ENCODE measurements around the gene GRIN2C.

GRIN2C gene

DNA sequence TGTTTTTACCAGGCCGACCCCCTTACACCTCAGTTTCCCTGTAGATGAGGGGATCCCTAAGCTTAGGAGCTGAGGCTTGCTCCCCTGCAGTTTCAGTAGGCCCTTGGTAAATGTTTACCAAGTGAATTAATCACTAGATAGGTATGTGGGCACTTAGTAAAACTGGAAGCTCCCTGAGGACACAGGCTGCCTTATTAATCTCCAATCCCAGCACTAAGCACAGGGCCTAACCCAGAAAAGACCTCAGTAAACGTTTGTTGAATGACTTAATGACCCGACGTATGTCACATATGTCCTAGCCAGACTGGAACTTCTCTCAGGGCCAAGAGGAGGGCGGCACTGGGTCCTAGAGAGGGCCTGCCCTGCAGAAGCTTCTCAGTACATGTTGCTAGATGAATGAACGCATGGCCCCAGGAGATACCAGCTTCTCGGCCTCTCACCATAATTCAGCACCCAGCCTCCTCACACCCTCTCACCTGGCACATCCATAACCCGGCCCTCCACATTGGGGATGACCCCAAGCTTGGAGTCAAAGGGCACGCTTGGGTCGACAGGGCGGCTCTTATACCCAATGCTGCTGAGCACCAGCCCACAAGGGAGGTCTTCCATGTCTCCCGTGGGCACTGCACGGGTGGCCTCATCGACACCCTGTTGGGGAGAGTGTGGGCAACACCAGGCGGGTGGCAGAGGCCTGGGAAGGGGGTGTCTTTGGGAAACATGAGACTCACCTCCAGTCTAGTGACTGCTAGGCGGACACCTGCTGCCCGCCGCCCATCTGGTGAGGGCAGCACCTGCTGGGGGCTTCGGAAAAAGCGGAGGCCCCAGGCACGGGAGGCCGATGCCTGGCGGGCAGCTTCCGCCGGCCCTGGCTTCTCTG is 4.0 kb upstream of the GRIN2C start:
- DNase-seq: no peak

DNA sequence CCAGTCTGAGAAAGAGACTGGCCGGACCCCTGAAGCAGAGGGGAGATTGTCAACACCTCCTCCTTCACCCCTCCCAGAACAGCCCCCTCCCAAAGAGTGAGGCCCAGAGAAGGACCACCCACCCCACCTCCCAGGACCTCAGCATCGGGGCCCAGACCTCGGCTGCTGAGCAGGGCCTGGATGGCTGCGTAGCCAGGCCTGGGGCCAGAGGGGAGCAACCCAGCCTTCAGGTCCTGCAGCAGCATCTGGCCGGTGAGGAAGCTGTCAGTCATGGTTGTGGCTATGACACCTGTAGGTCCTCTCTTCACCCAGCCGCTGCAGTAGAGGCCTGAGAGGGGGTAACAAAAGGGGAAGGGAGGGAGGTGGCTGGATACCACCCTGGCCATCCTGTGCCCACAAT is 3.2 kb upstream of the GRIN2C start:
- DNase-seq: no peak

DNA sequence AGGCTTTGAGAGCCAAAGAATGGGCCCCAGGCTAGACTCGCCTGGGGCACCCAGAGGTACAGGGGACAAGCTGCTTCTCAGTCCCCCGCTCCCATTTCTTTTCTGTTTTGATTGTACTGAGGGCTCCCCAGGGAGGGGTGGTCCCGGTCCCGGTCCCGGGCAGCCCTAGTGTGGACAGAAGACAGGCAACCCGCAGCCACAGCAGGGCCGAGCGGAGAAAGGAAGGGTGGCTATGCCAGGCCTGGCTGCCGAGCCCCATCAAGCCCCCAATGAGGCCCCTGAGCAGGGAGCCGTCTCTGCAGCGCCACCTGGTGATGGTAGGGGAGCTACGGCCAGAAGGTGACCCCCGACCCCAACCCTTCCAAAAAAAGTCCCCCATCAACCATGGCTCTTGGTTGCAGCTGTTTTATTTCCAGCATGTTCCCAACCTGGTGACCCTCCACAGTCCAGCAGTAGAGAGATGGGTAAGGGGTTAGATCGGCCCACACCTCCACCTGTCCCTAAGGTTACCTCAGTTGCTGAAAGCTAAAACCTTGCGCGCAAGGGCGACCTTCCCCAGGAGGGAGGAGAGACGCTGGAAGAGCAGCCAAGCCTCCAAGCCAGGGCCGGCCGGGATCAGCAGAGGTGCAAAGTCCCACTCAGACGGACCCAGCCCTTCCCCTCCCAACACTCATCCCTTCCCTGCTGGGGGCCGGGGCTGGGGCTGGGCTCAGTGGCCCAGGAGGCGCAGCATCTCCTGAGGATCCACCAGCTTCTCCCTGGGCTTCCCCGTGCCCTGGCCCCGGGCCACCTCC is 2.6 kb upstream of the GRIN2C start:
- DNase-seq: peak; percentile 76

DNA sequence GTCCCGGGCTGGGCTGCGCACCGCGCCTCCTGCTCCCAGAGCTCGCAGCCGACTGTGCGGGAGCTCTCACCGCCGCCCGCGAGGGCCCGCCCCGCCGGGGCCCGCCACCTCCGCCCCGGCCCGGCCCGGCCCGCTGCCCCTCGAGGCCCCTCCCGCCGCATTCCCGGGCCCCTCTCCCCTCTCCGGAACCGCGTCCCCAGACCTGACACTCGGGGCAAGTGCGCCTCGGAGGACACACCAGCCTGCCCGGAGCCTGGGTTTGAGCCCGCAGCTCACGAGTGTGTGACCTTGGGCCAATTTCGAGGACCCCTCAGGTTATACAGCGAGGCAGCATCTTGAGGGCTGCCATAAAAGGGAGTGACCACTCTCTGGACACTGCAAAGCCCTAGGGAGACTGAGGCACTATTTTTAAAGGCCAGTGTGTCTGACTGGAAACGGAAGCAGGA is 2.0 kb upstream of the GRIN2C start:
- DNase-seq: no peak

DNA sequence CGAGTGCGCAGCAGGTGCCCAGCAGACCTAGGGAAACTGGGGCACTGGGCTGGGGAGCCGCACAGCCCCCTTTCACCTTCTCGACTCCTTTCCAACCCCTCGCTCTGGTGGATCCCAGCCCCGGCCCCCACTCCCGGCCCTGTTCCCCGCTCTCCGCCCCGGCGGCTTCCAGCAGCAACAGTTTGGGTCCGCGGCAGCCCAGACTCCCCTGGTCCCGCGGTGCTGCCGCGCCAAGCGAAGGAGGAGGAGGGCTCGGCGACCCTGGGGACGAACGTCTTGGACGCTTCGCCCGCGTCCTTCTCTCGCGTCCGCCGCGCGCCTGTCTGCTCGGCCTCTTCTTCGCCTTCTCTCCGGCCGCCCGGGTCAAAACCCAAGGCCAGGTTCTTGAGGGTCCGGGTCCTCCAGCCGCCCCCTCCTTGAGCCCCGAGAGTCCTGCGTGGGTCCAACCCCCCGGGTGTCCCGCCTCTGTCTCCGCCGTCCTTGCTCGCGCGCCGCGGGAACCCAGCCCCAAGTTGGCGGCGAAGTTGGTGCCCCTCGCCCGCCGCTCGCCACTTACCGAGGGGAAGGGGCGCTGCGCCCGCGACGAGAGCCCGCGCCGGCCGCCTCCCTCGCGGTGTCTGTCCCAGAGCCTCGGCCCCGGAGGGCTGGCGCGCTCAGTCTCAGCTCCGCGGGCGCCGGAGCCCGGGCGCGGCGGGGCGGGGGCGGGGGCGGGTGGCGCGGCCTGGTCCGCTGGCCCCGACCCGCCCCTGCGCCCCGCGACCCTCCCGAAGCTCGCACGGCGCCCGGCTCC is 1.4 kb upstream of the GRIN2C start:
- DNase-seq: peak; percentile 3

DNA sequence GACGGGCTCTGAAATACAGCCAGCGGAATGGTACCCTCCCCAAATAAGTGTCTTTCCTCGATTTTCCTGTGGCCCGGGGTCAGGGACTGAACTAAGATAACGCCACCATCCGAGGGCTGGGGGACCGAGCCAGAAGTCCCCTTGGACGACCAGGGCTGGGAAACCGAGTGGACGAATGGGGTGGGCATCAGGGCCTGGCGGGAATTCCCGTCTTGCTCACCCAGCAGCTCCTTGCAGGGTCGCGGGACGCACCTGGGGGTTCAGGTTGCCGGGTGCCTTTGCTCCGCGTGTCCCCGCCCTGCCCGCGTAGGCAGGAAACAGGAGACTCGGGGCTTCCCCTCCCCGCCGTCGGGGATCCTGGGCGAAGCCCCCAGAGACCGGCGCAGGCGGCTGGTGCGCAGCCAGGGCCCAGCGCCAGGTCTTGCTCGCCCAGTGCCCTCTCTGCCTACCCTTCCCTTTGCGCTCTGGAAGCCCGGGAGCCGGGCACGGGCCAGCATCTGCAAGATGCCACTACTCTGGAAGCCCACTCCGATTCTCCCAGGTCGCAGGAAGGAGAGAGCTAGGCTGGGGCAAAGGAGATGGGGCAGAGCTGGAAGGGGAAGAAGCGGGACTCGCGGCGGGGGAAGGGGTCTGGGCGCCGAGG is 665 bp upstream of the GRIN2C start:
- peak; percentile 16 for DNase-seq

DNA sequence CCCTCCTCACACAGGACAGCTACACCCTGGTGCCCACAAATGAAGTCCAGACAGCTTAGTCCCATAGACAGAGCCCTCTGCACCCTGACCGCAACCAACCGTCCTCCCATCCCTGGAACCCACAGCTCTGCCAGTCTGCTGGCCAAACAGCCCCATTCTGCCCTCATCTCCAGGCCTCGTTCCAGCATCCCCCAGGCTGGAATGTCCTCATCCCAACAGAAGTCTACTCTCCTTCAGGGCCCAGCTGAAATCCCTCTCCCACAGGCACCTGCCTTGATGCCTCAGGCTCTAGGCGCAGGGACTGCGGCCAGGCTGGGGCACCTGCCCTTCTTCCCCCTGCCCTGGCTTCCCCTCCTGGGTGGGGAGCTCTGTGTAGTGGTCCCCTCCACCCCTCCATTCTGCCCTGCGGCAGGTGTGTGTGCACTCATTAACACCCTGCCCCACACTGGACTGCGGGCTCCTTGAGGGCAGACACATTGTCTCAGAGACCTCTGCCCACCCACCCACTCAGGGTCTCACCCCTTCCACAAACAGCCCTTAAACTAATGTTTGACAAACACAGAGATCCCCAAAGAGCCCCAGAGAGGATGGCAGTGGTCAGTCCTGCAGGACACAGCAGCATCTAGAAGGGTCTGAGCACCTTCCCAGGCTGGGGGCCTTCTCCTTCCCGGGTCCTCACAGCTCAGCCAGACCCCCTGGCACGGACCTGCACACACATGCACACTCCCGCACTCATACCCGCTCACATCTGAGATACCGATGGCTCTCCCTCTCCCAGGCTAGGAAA is 820 bp downstream of the GRIN2C start:
- no peak for DNase-seq

DNA sequence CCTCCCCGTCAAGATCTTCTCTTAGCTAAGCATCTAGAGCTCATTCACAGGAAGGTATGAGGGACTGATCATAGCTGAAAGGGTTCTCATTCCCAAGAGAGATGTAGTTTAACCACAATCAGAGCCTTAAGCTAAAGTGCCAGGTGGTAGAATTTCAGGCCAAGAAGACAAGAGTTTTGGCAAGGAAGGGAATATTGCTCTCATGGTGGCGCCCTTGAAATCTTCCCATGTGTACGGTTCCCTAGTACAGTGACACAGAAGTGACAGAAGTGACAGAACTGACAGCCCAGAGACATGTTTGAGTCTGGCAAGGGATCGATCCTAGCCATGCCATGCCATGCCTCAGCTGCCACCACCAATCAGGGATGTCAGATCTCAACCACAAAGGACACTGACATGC is 2.5 kb downstream of the GRIN2C start:
- no peak for DNase-seq

DNA sequence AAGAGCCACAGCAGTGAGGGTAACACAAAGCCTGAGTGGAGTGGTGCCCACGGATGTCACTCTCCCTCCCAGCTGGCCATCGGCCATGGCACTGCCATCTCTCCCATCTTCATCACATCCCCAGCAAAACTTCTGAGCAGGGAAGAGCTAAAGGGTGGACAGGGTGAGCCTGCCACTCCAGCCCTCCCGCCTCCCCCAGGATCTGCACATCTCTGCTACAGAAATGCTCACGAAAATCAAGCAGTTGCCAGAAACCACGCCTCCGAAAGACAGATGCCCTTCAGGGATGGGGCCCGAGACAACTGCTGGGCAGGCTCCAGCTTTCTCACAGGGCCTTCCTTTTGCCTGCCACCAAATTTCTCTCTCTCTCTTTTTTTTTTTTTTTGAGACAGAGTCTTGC is 3.6 kb downstream of the GRIN2C start:
- DNase-seq: no peak

DNA sequence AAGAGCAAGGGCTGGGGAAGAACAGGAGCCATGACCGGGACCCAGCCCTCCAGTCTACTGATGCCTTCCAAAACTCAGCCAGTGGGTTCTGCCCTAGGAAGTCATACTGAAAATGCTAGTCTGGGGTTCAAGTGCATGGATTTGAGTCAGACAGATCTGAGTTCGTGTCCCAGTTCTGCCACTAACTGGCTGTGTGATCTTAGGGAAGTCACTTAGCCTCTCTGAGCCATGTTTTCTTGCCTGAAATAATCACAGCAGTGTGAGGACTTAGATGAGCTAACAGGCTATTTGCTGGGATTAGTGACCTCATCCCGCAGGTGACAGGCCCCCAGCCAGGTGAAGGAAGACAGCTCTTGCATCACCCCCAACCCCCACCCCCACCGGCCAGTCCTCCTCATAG is 4.4 kb downstream of the GRIN2C start:
- DNase-seq: no peak

DNA sequence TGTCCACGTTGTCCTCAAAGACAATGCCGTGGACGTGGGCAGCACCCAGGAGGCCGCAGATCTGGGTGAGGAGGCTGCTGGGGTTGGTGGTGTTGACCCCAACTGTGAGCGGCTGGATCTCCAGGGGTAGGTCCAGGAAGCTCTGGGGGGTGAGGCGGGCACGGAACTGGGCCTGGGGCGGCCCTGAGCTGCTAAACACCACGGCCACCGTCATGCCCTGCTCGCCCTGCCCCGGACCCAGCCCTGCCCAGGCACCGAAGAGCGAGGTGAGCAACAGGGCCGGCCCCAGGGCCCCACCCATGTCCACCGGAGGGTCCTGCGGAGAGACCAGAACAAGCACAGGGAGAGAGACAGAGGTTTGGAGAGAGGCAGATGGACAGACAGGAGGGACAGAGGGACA is 4.9 kb downstream of the GRIN2C start:
- no peak for DNase-seq

DNA sequence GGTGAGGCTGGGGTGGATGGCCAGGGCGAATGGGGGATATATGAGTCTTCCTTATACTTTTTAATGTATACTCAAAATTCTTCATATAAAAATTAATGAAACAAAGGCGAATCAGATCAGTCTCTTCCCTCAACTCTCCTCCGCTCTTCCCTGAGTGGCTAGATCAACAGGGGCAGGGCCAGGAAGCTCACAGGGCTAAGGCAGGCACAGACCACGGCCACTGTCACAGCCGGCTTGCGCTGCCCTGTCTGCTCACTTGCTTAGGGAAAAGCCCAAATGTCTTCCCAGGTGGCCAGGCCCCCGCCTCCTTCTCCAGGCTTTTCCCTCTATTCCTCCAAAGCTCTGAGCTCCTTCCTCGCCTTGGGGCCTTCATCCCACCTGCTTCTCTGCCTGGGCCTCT is 6.0 kb downstream of the GRIN2C start:
- DNase-seq: no peak

DNA sequence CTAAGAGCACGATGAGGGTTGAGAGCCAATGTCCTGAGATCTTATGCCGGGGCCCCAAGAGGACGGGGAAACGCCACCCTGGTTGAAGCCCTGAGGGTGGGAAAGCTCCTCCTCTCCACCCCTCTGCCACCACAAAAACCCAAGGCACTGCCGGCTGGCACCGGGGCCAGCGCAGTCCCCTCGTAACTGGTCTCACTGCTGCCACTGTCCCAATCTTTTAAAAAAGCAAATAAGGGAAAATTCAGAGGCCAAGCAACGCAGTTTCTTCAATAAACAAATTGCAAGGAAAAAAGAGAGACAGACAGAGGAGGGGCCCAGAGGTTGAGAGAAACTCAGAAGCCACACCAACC is 6.7 kb downstream of the GRIN2C start:
- no peak for DNase-seq

DNA sequence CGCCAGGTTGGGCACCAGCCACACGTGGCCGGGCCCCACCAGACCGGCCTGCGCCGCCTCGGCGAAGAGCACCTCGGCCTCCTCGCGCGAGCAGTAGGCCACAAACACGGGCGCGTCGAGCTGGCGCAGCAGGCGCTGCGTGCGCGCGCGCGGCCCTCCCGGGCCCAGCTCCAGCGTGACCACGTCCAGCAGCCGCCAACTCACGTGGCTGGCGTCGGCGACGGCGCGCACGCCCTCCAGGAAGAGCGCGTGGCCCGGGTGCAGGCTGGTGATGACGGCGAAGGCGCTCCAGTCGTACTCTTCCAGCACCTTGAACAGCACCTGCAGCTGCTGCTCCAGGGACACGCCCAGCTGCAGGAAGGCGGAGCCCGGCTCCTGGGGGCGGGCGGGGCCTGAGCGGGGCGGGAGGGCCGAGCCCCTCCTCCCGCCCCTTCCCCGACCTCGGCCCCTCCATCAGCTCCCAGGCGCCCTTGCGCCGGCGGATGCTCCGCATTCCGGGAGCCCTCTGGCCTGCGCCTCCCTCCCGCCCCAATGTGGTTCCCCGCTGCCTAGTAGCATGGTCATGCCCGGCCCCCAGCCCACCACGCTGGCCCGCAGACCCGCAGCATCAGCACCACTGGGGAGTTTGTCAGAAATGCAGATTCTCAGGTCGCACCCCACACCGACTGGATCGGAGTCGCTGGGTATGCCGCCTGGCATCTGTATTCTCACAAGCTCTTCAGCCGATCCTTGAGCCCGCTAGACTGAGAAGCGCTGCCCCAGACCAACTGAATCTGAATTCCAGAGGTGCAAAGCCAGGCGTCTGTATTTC is 7.2 kb downstream of the GRIN2C start:
- peak; percentile 69 for DNase-seq

DNA sequence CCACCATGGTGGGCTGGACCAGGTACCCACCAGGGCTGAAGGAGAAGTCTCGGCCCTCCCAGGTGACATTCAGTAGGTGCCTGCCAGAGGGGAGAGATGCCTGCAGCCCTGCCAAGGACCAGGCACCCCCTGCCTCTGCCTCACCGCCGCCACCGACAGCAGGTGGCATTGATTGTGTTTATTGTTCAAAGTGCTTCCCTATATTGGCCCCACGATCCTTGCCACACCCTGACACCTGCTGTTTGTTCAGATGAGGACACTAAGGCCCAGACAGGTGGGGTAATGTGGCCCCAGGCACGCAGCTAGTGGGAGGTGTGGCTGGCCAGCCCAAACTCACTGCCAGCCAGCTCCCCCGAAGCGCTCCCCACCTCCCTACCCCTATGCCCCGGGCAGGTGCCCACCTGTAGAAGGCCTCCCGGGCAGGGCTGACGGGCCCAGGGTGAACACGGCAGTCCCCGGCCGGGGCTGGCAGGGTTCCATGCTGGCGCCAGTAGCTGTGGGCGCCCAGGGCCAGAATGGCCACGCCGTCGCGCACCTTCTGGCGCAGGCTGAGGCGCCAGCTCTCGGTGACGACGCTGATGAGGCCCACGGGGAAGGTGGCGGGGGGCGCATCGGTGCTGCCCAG is 8.0 kb downstream of the GRIN2C start:
- DNase-seq: no peak

DNA sequence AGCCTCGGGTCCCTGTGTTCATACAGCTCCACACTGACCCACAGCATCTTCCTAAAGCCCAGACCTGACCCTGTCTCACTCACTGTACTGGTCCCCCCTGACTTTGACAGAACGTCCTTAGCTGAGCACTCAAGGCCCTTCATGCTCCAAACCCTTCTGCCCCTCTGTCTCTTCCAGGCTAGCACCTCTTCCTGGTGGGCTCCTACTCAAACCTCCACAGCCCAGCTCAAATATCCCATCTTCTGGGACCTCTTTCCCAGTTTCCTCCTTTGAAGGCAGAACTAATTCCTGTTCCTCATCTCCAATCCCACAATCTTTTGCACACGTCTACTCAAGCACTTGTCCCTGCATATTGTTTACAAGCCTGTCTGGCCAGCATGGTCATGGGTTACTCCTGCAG is 8.8 kb downstream of the GRIN2C start:
- DNase-seq: no peak

DNA sequence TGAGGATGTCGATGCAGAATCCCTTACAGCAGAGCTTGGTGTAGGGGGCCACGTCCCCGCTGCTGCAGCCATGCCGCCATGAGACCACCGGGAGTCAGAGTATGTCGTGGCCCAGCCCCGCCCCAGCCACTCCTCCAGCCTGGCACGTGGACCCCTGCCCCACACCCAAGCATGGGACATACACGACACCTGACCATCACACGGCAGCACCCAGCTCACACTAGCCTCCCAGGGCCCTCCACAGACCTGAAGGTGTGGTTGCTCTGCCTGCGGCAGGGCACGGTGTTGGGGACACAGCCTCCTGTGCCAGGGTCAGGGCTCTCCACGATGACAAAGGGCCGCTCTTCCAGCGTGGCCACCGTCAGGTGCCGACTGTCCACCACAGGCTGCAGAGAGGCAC is 9.4 kb downstream of the GRIN2C start:
- no peak for DNase-seq

DNA sequence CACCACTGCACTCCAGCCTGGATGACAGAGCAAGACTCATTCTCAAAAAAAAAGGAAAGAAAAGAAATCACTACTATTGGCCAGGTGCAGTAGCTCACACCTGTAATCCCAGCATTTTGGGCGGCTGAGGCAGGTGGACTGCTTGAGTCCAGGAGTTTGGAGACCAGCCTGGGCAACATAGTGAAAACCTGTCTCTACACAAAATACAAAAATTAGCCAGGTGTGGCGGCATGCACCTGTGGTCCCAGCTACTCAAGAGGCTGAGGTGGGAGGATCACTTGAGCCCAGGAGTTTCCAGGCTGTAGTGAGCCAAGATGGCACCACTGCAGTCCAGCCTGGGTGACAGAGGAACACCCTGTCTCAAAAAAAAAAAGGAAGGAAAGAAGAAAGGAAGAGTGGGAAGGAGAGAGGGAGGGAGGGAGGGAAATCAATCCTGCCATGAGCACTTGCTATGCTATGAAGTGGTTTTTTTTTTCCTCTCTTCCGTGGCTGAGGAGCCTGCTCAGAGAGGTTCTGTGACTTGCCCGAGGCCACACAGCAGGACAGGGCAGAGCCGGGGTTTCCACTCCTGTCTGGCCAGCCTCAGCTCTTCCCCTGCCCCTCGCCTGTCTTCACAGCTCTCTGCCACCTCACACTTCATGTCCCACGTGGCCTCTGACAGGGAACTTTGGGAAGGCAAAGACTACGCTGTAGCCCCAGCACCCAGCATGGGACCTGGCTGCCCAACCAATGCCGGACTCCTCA is 10.9 kb downstream of the GRIN2C start:
- no peak for DNase-seq

DNA sequence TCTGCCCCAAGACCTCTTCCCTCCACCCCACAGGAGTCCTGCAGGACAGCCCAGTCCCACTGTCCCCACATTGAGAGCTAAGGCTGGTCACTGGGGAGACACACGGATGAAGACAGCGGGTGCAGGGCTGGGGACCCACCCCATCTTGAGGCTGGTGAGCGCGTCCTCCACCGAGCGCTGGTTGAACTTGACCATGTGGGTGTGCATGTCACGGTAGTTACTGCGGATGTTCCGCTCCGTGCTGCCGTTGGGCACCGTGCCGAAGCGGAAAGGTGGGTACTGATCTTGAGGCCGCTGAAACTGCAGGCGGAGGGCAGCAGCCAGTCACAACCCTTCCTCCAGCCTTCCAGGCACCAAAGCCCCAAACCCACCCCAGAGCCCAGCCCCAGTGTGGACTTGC is 13.1 kb downstream of the GRIN2C start:
- DNase-seq: no peak

DNA sequence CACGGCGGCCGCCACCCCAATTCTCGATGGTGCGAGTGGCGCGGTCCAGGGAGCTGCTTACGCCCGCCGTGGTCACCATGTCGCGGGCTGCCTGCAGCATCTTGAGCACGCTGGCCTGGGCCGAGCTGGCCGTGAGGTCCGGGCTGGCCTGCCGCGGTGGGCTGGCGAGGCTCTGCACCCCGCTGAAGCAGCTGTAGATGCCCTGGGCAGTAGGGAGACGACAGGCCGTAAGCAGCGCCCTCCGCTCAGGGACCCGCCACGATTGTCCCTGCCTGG is 16.4 kb downstream of the GRIN2C start:
- no peak for DNase-seq

Data from CD4-positive, alpha-beta T cell treated with Interleukin-17A for 1 hour (primary cell).